HG02798 (cell line): ENCODE results near the gene FAM89B.

Source experiments
- ATAC-seq: cut with Tn5 transposase; IDR thresholded peaks from one replicate; pipeline ENCODE4 v1.9.1; 2021; ENCODE audit warnings: mild to moderate bottlenecking; ENCODE audit not compliant: unreplicated experiment, poor library complexity

Gene FAM89B

DNA sequence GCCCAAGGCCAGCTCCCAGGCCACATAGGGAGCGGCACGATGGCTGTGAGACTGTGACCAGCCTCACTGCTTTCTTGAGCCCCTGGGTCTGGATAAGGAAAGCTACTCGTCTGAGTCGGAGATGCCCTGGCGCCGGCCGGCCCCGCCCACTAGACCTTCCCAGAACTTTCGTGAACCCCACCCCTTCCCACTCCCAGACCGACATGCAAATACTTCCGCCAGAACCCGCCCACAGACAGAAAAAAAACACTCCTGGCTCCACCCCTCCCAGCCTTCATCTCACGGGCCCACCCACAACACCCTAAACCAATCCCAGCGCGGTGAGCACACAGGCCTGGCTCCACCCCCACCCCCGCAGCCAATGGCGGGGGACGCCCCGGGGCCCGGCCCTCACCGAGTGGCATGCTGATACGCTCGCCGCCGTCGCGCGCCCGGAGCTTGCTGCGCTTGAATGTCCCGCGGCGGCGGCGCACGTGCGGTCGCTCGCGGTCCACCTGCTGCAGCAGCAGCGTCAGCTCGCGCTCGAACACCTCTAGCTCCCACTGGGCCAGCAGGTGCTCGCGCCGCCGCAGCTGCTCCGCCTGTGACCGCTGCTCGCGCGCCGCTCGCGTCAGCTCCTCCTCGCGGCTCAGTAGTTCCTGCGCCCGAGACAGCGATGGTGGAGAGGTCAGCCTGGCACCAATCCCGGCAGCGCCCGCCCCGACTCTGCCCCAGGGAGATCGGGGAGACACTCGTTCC is 34.7 kb downstream of the FAM89B start:
- ATAC-seq, result no peak

DNA sequence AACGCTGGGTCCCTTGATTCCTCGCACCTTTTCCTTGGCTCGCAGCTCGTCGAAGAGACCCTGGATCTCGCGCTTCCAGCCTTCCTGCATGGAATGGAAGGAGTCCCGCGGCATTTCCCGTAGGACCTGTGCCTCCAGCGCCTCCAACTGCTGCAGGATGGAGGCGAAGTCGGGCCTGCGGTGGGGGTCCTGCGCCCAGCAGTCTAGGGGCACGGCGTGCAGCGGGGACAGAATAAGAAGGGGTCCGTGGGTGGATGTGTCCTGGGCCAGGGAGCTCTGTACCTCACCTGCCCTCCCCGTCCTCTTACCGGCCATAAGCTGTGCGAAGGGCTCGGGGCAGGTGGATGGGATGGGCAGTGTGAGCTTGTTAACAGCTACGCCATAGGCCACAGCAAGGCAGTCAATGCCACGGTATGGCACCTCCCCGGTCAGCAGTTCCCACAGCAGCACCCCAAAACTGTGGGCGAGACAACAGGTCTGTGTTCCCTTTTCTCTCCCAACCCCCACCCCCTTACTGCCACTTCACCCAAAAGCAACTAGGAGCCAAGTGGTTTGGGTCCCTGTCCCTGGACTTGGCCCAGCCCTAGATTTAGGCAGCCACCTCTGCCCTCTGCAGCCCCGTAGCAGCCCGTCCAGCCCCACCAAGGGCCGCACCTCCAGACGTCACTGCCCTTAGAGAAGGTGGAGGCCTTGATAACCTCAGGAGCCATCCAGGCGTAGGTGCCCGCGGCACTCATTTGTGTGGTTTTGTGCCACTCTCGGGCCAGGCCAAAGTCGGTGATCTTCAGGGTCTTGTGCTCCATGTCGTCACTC is 35.5 kb downstream of the FAM89B start:
- ATAC-seq, result no peak

DNA sequence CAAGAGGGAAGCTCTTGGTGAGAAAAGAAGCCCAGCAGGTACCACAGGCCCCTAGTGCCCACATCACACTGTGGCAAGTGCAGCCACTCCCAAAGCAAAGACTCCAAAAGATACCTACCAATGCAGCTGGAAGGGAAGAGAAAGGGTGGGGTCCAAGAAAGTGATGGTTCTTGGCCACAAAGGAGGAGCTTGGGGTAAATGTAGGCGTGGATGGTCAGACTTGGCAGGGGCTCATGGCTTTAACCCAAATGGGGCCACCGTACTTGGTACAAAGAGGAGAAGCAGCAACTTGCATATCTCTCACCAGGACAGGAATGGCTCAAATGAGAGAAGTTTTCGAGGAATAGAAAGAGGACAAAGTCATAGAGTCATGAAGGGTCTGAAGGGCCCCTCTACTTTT is 36.9 kb downstream of the FAM89B start:
- no peak for ATAC-seq

DNA sequence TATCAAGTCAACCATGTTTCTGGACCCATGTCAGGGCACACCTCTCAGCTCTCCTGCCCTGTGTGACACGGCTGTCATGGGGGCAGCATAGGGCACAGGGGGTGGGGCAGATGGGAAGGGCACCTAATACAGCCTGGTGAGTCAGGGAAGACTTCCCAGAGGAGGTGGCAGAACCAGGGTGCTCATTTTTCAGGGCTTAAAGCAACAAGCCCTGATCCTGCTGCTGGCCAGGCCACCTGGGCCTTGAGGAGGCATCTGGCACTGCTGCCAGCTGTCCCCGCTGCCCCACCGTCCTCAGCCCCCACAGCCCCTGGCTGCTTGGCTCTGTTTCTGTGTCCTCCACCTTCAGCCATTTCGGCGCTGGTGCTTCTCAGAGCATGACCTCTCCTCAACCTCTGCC is 37.3 kb downstream of the FAM89B start:
- no peak for ATAC-seq

DNA sequence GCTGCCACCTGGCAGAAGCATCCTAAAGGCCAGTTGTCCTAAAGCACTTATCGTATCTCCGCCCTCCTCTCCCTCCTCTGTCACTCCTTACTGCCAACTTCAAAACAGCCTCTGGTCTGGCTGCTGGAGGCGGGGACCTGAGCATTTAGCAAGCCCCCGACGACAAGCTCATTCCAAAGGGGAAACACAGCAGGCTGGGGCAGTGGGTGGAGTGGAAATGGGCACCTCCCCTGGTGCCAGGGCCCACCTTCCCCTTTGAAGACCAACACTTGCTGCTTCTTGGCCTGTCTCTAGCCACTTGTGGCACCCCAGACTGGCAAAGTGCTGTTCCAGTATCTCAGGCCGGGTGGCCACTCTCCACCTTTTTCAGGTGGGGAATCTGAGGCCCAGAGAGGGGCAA is 38.1 kb downstream of the FAM89B start:
- no peak for ATAC-seq

DNA sequence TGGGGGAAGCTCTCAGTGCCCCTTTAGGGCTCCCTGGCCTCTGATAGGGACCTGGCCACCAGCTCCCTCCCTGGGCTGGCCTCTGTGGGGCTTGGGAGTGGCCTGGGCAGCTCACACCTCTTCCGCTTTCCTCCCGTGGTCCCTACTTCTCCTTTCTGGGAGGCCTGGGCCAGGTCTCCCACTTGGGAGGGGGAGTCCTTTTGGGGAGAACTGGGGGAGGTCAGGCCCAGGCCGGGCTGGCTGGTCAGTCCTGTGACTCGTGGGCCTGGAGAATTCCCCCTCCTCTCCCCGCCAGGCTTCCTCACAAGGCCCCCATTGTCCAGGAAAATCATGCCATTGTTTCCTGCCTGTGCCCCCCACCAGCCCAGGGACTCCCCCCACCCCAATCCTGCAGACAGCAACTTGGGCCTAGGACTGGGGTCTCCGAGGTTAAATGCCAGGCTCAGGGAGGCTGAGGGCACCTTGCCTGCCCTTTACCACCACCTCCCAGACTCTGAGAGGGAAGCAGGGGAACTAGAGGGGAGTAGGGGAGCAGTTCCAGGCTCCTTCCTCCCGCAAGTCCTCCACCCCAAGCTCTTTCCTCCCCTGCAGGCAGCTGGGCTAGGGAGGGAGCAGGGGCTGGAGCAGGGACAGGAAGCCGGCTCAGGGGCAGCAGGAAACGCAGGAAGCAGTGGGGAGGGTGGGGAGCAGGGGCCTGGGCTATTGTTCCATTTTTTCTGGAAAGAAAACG is 38.9 kb downstream of the FAM89B start:
- ATAC-seq, result no peak

DNA sequence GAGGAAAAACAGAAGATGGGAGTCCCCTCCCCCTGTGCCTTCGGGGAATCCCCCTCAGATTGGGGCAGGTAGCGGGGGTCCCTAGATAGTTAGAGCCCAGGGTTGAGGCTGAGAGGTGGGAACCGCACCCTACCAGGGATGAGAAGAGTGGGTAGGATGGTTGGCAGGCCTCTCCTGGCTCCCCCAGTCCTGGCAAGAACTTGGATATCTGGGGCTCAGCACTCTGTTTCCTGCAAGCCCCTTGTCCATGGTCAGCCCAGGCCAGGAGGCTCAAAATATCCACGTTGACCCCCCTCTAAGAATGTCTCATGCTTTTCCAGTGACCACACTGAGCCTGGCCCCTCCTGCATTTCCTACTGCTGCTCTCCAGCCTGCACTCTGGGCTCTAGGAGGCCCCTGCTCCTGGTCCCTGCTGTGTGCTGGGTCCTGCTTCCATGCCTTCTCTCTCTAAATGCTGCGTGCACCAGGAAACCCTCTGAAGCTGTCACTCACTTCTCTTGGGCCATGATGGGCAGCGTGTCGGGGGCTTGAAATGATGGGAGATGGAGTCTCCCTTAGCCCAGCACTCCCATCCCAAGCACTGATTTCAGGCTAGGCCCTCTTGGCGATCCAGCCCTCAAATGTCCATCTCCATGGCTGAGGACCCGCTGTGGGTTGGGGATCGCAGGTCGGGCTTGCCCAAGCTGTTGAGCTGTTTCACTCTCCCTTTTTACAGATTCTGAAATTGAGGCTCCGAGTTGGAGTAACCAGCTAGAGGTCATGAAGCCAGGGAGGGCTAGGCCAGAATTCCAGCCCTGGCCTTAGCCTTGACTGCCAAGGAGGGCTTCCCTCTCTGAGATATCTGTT is 39.6 kb downstream of the FAM89B start:
- no peak for ATAC-seq

DNA sequence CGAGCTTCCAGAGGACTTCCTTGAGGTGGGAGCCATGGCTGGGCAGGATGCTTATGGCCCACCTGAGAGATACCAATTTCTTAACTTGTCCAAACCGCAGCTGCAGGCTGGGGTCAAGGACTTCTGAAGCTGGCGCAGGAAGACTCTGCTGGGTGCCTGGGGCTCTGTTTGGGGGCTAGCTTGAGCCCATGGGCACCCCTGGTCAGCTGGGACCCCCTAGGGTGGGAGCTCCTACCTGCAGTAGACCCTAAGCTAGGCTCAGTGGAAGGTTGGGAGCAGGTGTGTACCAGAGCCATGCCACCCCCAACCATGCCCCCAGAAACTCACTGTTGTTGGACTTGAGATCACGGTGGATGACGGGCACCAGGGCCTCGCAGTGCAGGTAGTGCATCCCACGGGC is 40.4 kb downstream of the FAM89B start:
- no peak for ATAC-seq

DNA sequence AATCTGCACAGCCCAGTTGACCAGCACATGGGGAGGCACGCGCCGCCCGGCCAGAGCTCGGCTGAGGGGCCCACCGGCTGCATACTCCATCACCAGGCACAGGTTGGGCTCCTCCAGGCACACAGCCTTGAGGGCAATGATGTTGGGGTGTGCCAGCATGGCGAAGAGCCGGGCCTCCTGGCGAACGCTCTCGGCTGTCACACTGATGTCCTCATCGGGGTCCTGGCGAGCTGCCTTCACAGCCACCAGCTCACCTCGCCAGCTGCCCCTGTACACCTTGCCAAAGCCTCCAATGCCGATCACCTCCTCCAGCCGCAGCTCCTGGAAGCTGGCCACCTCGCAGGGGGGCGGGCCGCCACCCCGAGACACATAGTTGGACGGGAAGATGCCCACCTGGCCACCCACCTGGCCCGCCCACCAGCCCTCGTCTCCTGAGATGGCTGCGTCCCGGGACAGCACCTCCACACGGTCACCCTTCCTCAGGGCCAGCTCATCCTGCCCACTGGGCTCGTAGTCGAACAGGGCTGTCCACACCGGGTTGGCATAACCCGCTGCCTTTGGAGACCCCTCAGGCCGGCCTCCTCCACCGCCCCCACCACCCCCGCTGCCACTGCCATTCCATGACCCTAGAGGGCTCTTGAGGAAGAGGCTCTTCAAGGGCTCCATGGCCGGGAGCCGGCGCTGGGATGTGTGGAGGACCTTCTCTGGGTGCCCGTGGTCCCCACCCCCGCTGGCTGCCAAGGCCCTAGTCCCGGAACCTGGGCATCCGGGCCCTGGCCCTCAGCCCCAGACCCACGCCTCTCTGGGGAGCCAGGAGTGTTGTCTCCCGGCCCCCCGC is 41.0 kb downstream of the FAM89B start:
- no peak for ATAC-seq

DNA sequence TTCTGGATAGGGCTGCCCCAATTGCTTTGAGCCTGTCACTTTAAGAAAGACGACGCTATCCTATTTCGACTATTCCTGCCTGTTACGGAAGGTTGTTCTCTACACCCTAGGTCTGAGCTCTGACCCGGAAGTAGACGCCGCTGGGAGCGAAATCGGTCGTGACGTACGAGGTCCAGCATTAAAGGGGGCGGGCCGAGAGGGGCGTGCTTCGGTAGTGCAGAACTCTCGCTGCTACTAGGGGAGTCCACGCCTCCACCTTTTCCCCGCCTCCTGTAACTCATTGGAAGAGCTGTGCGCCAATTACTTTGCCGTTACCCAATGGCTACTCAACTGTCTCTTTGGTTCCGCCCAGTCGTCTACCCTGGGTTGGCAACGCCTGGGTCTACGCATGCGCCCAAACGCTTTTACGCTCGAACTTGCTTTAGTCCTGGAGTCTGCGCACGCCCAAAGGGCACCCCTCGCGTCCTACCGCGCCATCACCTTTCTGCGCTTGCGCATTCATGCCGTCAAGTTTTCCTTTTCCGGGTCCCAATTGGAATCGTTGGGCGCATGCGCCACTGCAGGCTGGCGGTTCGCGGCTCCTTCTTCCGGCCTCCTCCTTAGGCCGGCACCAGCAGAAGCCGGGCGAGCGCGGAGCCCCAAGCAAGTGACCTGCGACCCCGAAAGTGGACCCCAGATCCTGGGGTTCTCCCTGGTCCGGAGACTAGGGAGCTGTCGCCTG is 43.1 kb downstream of the FAM89B start, which contains the start of gene PCNX3:
Gene PCNX3, plus strand, starts transcription at position 548 of the 721 bp plus-strand sequence. CDS start 536 bp downstream, outside the sequence.
- ATAC-seq, result peak; percentile 82

DNA sequence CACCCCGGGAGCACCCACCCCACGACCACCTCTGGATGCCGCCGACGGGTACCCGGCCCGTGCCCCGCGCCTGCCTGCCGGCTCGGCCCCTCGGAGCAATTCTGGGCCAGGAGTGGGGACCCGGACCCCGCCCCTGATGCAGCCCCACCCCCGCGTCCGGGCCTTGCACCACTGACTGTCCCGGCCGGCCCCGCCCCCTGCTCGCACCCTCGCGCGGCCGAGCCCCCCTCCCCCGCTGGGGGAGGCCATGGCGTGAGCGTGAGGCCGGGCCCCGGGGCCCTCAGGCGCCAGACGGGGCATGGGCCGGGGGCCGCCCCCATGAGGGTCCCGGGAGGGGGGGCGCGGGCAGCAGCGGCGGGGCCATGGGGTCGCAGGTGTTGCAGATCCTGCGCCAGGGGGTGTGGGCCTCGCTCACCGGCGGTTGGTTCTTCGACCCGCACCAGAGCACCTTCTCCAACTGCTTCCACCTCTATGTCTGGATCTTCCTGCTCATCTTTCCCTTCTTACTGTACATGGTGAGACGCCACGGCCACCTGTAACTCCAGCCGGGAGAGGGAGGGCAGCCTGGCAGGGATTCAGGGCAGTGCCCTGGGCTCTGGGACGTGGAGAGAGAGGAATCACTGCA is 43.7 kb downstream of the FAM89B start:
- ATAC-seq, result no peak

DNA sequence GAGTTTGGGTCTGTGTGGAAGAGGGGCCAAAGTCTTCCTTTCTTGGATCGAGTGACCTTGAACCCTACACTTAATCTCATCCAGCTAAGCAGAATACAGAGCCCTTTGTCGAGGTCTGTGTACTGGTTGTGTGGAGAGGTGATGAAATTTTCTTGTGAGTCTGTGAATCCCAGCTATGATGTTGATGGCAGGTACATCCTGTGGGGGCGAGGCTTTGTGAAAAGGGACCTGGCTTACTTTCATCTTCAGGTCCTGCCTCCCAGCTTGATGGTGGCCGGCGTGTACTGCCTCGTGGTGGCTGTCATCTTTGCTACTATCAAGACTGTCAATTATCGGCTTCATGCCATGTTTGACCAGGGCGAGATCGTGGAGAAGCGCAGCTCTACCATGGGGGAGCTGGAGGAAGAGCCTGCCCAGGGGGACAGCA is 44.2 kb downstream of the FAM89B start:
- ATAC-seq, result no peak

DNA sequence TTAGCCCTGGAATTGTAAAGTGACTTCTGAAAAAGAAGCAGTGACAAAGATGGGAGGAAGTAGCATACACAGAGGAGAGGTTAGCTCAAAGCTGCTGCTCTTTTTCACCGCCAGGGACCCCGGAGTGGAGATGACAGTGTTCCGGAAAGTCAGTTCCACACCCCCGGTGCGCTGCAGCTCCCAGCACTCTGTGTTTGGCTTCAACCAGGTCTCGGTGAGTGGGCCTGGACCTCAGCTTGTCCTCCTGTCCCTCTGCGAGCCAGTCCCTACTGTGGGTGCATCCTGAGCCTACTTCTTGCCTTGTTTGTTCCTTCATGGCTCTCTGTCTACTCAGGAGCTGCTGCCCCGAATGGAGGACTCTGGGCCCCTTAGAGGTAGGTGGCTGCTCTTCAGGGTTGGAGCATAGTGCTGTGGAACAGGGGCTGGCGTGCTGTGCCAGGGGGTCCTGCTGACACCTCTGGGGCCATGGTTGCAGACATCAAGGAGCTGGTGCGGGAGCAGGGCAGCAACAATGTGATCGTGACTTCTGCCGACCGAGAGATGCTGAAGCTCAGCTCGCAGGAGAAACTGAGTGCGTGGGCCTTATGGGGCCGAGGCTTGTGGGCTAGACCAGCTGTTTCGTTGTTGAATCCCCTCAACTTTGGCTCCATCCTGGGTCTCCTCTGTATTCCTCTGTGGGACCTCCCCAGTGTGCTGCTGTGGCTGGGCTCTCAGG is 45.0 kb downstream of the FAM89B start:
- no peak for ATAC-seq

DNA sequence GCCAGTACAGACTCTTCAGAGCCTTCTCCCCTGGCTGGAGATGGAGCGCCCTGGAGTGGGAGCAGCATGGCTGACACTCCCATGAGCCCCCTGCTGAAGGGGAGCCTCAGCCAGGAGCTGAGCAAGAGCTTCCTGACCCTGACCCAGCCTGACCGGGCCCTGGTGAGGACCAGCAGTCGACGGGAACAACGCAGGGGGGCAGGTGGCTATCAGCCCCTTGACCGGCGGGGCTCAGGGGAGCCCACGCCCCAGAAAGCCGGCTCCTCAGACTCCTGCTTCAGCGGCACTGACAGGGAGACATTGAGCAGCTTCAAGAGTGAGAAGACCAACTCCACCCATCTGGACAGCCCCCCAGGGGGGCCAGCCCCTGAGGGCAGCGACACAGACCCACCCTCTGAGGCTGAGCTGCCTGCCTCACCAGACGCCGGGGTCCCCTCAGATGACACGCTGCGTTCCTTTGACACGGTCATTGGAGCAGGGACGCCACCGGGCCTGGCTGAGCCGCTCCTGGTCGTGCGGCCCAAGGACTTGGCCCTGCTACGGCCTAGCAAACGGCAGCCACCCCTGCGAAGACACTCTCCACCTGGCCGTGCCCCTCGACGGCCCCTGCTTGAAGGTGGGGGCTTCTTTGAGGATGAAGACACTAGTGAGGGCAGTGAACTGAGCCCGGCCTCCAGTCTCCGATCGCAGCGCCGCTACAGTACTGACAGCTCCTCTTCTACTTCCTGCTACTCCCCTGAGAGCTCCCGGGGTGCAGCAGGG is 45.8 kb downstream of the FAM89B start:
- ATAC-seq, result no peak

DNA sequence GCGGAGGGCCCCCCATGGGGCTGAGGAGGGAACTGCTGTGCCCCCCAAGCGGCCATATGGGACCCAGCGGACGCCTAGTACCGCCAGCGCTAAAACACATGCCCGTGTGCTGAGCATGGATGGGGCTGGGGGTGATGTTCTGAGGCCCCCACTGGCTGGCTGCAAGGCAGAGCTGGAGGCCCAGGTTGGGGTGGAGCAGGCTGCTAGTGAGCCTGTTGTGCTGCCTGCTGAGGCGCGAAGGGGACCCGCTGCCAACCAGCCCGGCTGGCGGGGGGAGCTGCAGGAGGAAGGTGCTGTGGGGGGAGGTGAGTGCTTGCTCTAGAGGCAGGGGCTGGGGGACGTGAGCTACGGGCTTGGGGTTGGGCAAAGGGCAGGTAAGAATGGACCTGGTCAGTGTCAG is 46.4 kb downstream of the FAM89B start:
- ATAC-seq, result no peak

DNA sequence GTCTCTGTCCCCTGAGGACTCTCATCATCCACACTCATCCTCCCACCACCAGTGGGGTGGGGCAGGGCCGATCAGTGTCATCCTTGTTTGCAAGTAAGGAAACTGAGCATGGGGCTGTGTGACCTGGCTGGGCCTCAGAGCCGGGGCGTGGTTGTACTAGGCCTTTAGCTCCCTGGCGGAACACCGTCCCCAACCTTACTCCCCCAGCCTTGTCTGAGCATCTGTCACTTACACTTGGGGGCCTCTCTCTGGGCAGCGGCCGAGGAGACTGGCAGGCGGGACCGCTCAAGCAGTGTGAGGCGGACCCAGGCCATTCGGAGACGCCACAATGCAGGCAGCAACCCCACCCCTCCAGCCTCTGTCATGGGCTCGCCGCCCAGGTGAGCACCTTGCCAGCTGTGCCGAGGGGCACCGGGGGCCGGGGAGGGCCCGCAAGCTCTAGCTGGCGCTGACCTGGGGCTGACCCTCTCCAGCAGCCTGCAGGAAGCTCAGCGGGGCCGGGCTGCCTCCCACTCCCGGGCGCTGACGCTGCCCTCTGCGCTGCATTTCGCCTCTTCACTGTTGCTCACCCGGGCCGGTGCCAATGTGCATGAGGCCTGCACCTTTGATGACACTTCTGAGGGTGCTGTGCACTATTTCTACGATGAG is 47.1 kb downstream of the FAM89B start:
- no peak for ATAC-seq
